Measurements from ENCODE around the gene FBXL7.

GRCh38 chr5:15757619-15758018, 257.6 kb downstream of the FBXL7 start:
- TF ChIP-seq, protein P1, sequence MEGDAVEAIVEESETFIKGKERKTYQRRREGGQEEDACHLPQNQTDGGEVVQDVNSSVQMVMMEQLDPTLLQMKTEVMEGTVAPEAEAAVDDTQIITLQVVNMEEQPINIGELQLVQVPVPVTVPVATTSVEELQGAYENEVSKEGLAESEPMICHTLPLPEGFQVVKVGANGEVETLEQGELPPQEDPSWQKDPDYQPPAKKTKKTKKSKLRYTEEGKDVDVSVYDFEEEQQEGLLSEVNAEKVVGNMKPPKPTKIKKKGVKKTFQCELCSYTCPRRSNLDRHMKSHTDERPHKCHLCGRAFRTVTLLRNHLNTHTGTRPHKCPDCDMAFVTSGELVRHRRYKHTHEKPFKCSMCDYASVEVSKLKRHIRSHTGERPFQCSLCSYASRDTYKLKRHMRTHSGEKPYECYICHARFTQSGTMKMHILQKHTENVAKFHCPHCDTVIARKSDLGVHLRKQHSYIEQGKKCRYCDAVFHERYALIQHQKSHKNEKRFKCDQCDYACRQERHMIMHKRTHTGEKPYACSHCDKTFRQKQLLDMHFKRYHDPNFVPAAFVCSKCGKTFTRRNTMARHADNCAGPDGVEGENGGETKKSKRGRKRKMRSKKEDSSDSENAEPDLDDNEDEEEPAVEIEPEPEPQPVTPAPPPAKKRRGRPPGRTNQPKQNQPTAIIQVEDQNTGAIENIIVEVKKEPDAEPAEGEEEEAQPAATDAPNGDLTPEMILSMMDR (IDR thresholded peaks at IDR 0.05): no peak
- TF ChIP-seq POLR2AphosphoS5 (IDR thresholded peaks at IDR 0.05) (no peak), POLR2A (IDR thresholded peaks at IDR 0.05) (no peak), EP300 (IDR thresholded peaks at IDR 0.05) (no peak)

Data from suprapubic skin (tissue), 4 donors.